DND-41 (cell line): ENCODE measurements around the gene ARFRP1.

Source experiments
- ATAC-seq: fragments of 200-7000 bp; cut with Tn5 transposase; 3 replicates; pipeline ENCODE4 v1.9.1; 2021; ENCODE audit warnings: low read depth; ENCODE audit not compliant: insufficient read depth
- DNase-seq: peaks from one replicate; pipeline ENCODE4 v3.0.0-alpha.2; 2020
- H2AFZ ChIP-seq: 2 replicates; pipeline ENCODE4 v1.6.0; 2012; ENCODE audit warnings: low read depth, low read length
- H3K27ac ChIP-seq: 2 replicates; pipeline ENCODE4 v1.5.1; 2012; ENCODE audit warnings: low read length, inconsistent platforms
- H3K27me3 ChIP-seq: fragments of 200-600 bp; sonication (generic); 2 replicates; pipeline ENCODE4 v1.6.0; 2012; ENCODE audit warnings: low read length, mild to moderate bottlenecking, inconsistent platforms; ENCODE audit not compliant: insufficient read depth, poor library complexity
- H3K36me3 ChIP-seq: 2 replicates; pipeline ENCODE4 v1.5.1; 2012; ENCODE audit warnings: low read length, inconsistent platforms; ENCODE audit not compliant: insufficient read depth
- H3K4me1 ChIP-seq: 2 replicates; pipeline ENCODE4 v1.5.1; 2012; ENCODE audit warnings: mild to moderate bottlenecking, low read length; ENCODE audit not compliant: insufficient read depth
- H3K4me2 ChIP-seq: 2 replicates; pipeline ENCODE4 v1.6.0; 2012; ENCODE audit warnings: mild to moderate bottlenecking, moderate library complexity, low read length, inconsistent platforms; ENCODE audit not compliant: insufficient read depth
- H3K4me3 ChIP-seq, 2 experiments: fragments of 200-600 bp in 1 of 2; shearing (Covaris generic) in 1 of 2; 2 replicates each; pipeline ENCODE4 v1.5.1; 2012 to 2016; ENCODE audit warnings: inconsistent platforms in 2 of 2, low read length in 2 of 2, mild to moderate bottlenecking in 2 of 2, low read depth in 1 of 2, moderate library complexity in 1 of 2
- H3K79me2 ChIP-seq: 2 replicates; pipeline ENCODE4 v1.6.0; 2012; ENCODE audit warnings: low read length, inconsistent platforms; ENCODE audit not compliant: insufficient read depth
- H3K9ac ChIP-seq: 2 replicates; pipeline ENCODE4 v1.6.0; 2012; ENCODE audit warnings: low read depth, mild to moderate bottlenecking, inconsistent platforms, low read length, moderate library complexity
- H3K9me3 ChIP-seq: 2 replicates; pipeline ENCODE4 v1.5.1; 2012; ENCODE audit warnings: low read length, moderate library complexity, mild to moderate bottlenecking, inconsistent platforms; ENCODE audit not compliant: insufficient read depth, severe bottlenecking
- H4K20me1 ChIP-seq: 2 replicates; pipeline ENCODE4 v1.6.0; 2012; ENCODE audit warnings: low read length; ENCODE audit not compliant: insufficient read depth
- CTCF ChIP-seq: IDR thresholded peaks from 2 replicates; pipeline ENCODE4 v1.5.1; 2012; ENCODE audit warnings: borderline replicate concordance, low read length, moderate library complexity, mild to moderate bottlenecking; ENCODE audit not compliant: poor library complexity, severe bottlenecking; ENCODE audit errors: extremely low read depth
- EZH2 ChIP-seq: IDR thresholded peaks from 3 replicates; pipeline ENCODE4 v1.6.1; 2012; ENCODE audit warnings: borderline replicate concordance, low read depth, mild to moderate bottlenecking, moderate library complexity, low read length, inconsistent platforms; ENCODE audit not compliant: severe bottlenecking

The ARFRP1 gene

GRCh38 chr20:63696628-63697356 is 11.0 kb downstream of the ARFRP1 start, which contains the start of gene TNFRSF6B:
Gene TNFRSF6B (plus strand): TSS chr20:63696652. CDS start chr20:63696768, 116 bp downstream.
- no peaks in the 10 kb centered on the region for H3K79me2 ChIP-seq
- ATAC-seq: peak; percentile 3
- H3K9me3 ChIP-seq: no peaks in the 10 kb centered on the region
- H3K27me3 ChIP-seq: no peaks in the 10 kb centered on the region
- H3K36me3 ChIP-seq: peaks cover 59% of the 10 kb centered on the region
- TF ChIP-seq CTCF: no peak
- no peak for TF ChIP-seq EZH2
- no peak within 1 kb of the TSS for H3K9ac ChIP-seq
- no peak within 1 kb of the TSS for H3K4me3 ChIP-seq
- H3K4me1 ChIP-seq: no peaks in the 10 kb centered on the region
- peaks cover 38% of the 10 kb centered on the region for H4K20me1 ChIP-seq
- H3K4me2 ChIP-seq: no peak within 1 kb of the TSS
- H3K27ac ChIP-seq: 0 out of 2 replicates have a peak within 1 kb of the TSS, but pooled peaks have one; percentile 32
- no peak within 1 kb of the TSS for H2AFZ ChIP-seq
- DNase-seq: no peak

GRCh38 chr20:63696306-63696627 is 11.5 kb downstream of the ARFRP1 start:
- Histone ChIP-seq H3K9ac (no peak overlapping the region), H3K4me3 (no peak overlapping the region), H3K27me3 (no peaks in the 10 kb centered on the region), H2AFZ (no peak overlapping the region), H3K4me1 (no peaks in the 10 kb centered on the region), H3K9me3 (no peaks in the 10 kb centered on the region), H3K4me2 (no peak overlapping the region), H3K27ac (0 out of 2 replicates have a peak overlapping the region, but pooled peaks have one; percentile 32), H4K20me1 (peaks cover 37% of the 10 kb centered on the region), H3K79me2 (no peaks in the 10 kb centered on the region), H3K36me3 (peaks cover 64% of the 10 kb centered on the region)
- DNase-seq (peak; percentile 59), ATAC-seq (peak; percentile 53)
- no peak for TF ChIP-seq CTCF
- TF ChIP-seq EZH2: no peak

GRCh38 chr20:63695424-63696305 is 12.1 kb downstream of the ARFRP1 start:
- H2AFZ ChIP-seq: no peak overlapping the region
- H4K20me1 ChIP-seq: peaks cover 33% of the 10 kb centered on the region
- no peak overlapping the region for H3K4me2 ChIP-seq
- peaks cover 61% of the 10 kb centered on the region for H3K36me3 ChIP-seq
- H3K79me2 ChIP-seq: no peaks in the 10 kb centered on the region
- H3K9me3 ChIP-seq: no peaks in the 10 kb centered on the region
- H3K27me3 ChIP-seq: no peaks in the 10 kb centered on the region
- ATAC-seq (no peak), DNase-seq (no peak)
- no peak overlapping the region for H3K9ac ChIP-seq
- no peak overlapping the region for H3K4me3 ChIP-seq
- TF ChIP-seq CTCF (no peak), EZH2 (no peak)
- H3K27ac ChIP-seq: 0 out of 2 replicates have a peak overlapping the region, but pooled peaks have one; percentile 32
- no peaks in the 10 kb centered on the region for H3K4me1 ChIP-seq
